Measurements from ENCODE around the gene SCYGR3. TPM values are rescaled to one million over a fixed set of nuclear protein-coding genes. Genes with fewer than 3 reads are reported as not detected.

The SCYGR3 gene
- total RNA-seq, 4 donors from 2014 or later = not detected

DNA sequence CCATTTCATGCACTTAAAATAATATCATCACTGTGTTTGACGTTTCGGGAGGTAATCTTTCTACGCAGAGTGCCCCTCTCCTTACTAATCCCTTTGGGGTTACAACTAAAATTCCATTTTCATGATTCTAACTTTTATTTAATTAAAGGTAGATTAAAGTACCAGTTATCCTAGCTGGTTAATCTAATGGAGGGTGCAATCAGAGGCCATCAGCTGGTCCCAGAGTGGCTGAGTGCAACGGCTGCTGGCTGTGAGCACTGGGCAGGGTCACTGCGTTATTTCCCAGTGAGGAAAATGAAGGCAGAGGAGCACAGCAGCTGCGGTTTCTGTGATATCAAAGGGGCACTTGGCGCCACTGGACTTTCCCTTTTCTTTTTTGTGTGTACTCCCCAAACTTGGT lies 14.8 kb upstream of the SCYGR3 start:
- TF ChIP-seq POLR2A (IDR thresholded peaks at IDR 0.05) (no peak), POLR2AphosphoS5 (IDR thresholded peaks at IDR 0.05) (no peak), EP300 (IDR thresholded peaks at IDR 0.05; ENCODE audit: low read depth) (no peak)
- TF ChIP-seq, protein P1, sequence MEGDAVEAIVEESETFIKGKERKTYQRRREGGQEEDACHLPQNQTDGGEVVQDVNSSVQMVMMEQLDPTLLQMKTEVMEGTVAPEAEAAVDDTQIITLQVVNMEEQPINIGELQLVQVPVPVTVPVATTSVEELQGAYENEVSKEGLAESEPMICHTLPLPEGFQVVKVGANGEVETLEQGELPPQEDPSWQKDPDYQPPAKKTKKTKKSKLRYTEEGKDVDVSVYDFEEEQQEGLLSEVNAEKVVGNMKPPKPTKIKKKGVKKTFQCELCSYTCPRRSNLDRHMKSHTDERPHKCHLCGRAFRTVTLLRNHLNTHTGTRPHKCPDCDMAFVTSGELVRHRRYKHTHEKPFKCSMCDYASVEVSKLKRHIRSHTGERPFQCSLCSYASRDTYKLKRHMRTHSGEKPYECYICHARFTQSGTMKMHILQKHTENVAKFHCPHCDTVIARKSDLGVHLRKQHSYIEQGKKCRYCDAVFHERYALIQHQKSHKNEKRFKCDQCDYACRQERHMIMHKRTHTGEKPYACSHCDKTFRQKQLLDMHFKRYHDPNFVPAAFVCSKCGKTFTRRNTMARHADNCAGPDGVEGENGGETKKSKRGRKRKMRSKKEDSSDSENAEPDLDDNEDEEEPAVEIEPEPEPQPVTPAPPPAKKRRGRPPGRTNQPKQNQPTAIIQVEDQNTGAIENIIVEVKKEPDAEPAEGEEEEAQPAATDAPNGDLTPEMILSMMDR (IDR thresholded peaks at IDR 0.05) = no peak
- WGBS, 2 donors (ENCODE audit: low coverage in 1 of 2) = 78 to 85% methylated on average over 7 of the region's 7 CpGs
- no peak for DNase-seq

DNA sequence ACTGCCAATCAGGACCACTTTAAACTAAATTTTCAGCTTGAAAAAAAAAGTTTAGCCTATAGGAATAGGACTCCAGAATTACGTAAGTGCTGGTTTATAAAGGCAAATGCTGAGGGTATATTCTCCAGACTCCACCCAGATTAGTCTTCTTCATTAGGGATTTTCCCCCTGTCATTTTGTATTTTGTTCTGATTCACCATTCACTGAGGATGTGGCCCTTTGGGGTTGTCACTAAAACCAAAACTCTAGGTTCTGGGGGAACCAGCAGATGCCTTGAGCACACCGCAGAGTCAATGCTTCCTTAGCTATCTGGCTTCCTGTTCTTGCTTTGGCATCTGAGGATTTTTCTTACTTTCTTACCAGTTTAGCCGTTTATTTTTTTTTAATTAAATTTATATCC lies 13.1 kb upstream of the SCYGR3 start:
- intact Hi-C loops (cut with DNase I; ENCODE audit: low total_unique reads) = no loop called here
- H3K27ac ChIP-seq = no peak overlapping the region
- no peaks in the 10 kb centered on the region for H3K27me3 ChIP-seq
- no peak overlapping the region for H3K4me3 ChIP-seq
- DNase-seq = no peak
- no peaks in the 10 kb centered on the region for H3K9me3 ChIP-seq
- TF ChIP-seq EP300 (IDR thresholded peaks at IDR 0.05; ENCODE audit: low read depth) = no peak
- TF ChIP-seq, protein P1 (IDR thresholded peaks at IDR 0.05) = no peak
- no peak for TF ChIP-seq POLR2A (IDR thresholded peaks at IDR 0.05)
- H3K4me1 ChIP-seq = no peaks in the 10 kb centered on the region
- H3K36me3 ChIP-seq = no peaks in the 10 kb centered on the region
- WGBS, 2 donors (ENCODE audit: low coverage in 1 of 2) = 77 to 97% methylated on average over 3 of the region's 3 CpGs
- in situ Hi-C loops (cut with MboI; ENCODE audit: low pct_ligation_motif_present in 1 of 4, low pct_unique_long_range_greater_than_20kb in 1 of 4, low sequenced_read_pairs in 3 of 4) = no loop called here

More for the DNA sequence above, 14.8 kb upstream of the SCYGR3 start:
- in situ Hi-C loops (cut with MboI; ENCODE audit: low pct_ligation_motif_present in 1 of 4, low pct_unique_long_range_greater_than_20kb in 1 of 4, low sequenced_read_pairs in 3 of 4) = no loop called here
- H3K4me1 ChIP-seq = no peaks in the 10 kb centered on the region
- H3K4me3 ChIP-seq = no peak overlapping the region
- no peaks in the 10 kb centered on the region for H3K36me3 ChIP-seq
- no peak overlapping the region for H3K27ac ChIP-seq
- intact Hi-C loops (cut with DNase I; ENCODE audit: low total_unique reads) = no loop called here
- H3K9me3 ChIP-seq = no peaks in the 10 kb centered on the region
- H3K27me3 ChIP-seq = no peaks in the 10 kb centered on the region

DNA sequence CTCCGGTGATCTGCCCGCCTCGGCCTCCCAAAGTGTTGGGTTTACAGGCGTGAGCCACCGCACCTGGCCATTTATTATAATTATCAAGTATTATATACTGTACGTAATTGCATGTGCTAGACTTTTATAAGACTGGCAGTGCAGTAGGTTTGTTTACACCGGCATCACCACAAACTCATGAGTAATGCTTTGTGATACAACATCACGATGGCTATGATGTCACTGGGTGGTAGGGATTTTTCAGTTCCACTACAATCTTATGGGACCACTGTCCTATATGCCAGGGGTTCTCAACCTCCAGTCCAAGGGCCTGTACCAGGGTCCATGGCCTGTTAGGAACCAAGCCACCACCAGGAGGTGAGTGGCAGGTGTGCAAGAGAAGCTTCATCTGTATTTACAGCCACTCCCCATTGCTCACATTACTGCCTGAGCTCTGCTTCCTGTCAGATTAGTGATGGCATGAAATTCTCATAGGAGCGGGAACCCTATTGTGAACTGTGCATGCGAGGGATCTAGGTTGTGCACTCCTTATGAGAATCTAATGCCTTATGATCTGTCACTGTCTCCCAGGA lies 12.0 kb upstream of the SCYGR3 start:
- Histone ChIP-seq H3K27me3 (no peaks in the 10 kb centered on the region), H3K4me1 (no peaks in the 10 kb centered on the region), H3K36me3 (no peaks in the 10 kb centered on the region), H3K9me3 (peaks cover 0 to 3% of the 10 kb centered on the region in 2 donors), H3K27ac (no peak overlapping the region), H3K4me3 (no peak overlapping the region)
- in situ Hi-C loops (cut with MboI; ENCODE audit: low pct_ligation_motif_present in 1 of 4, low pct_unique_long_range_greater_than_20kb in 1 of 4, low sequenced_read_pairs in 3 of 4) = no loop called here
- TF ChIP-seq POLR2AphosphoS5 (IDR thresholded peaks at IDR 0.05) (no peak), POLR2A (IDR thresholded peaks at IDR 0.05) (no peak), EP300 (IDR thresholded peaks at IDR 0.05; ENCODE audit: low read depth) (no peak)
- TF ChIP-seq, protein P1 (IDR thresholded peaks at IDR 0.05) = no peak
- intact Hi-C loops (cut with DNase I; ENCODE audit: low total_unique reads) = no loop called here
- 90 to 95% methylated on average over 3 to 10 of the region's 10 CpGs for WGBS, 2 donors (ENCODE audit: low coverage in 1 of 2)
- DNase-seq = no peak

DNA sequence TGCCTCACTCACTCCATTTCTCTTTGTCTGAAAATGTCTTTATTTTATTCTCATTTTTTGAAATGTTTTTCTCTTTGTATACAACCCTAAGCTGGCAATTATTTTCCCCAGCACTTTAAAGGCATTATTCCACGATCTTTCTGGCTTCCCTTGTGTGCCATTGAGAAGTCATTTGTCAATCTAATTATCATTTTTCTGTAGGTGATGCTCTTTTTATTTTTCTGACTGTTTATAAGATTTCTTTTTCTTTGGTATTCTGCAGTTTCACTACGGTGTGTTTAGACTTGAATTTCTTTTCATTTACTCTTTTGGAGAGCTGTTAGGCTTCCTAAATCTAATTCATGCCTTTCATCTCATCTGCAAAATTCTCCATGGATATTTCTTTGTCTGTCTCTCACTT lies 10.8 kb upstream of the SCYGR3 start:
- H3K27ac ChIP-seq = no peak overlapping the region
- intact Hi-C loops (cut with DNase I; ENCODE audit: low total_unique reads) (no loop called here), in situ Hi-C loops (cut with MboI; ENCODE audit: low pct_ligation_motif_present in 1 of 4, low pct_unique_long_range_greater_than_20kb in 1 of 4, low sequenced_read_pairs in 3 of 4) (no loop called here)
- no peak for DNase-seq
- no peak for TF ChIP-seq EP300 (IDR thresholded peaks at IDR 0.05; ENCODE audit: low read depth)
- peaks cover 0 to 3% of the 10 kb centered on the region in 2 donors for H3K9me3 ChIP-seq
- no peaks in the 10 kb centered on the region for H3K27me3 ChIP-seq
- H3K36me3 ChIP-seq = no peaks in the 10 kb centered on the region
- 69 to 70% methylated on average over 2 of the region's 2 CpGs for WGBS, 2 donors (ENCODE audit: low coverage in 1 of 2)
- H3K4me3 ChIP-seq = no peak overlapping the region
- H3K4me1 ChIP-seq = no peaks in the 10 kb centered on the region

DNA sequence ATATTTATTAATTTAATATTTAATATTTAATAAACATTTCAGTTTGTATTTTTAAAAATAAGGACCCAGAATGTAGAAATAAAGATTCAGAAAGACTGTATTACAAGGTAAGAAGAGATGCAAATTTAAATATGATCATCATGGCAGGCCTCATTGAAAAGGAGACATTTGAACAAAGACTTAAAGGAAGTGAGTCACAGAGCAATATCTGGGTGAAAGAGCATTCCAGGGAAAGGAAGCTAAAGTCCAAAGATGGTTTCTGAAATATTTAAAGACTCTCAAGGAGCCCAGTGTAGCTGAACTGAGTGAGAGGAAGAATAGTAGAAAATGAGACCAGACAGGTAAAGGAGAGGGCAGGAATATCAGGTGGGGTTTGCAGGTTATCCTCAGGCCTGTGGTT lies 8.6 kb upstream of the SCYGR3 start:
- DNase-seq = no peak
- Histone ChIP-seq H3K4me1 (no peaks in the 10 kb centered on the region), H3K27ac (no peak overlapping the region), H3K36me3 (no peaks in the 10 kb centered on the region), H3K4me3 (no peak overlapping the region), H3K9me3 (peaks cover 0 to 3% of the 10 kb centered on the region in 2 donors), H3K27me3 (no peaks in the 10 kb centered on the region)
- in situ Hi-C loops (cut with MboI; ENCODE audit: low pct_ligation_motif_present in 1 of 4, low pct_unique_long_range_greater_than_20kb in 1 of 4, low sequenced_read_pairs in 3 of 4) = no loop called here
- TF ChIP-seq POLR2A (IDR thresholded peaks at IDR 0.05) (no peak), EP300 (IDR thresholded peaks at IDR 0.05; ENCODE audit: low read depth) (no peak), POLR2AphosphoS5 (IDR thresholded peaks at IDR 0.05) (no peak)
- TF ChIP-seq, protein P1 (IDR thresholded peaks at IDR 0.05) = no peak
- intact Hi-C loops (cut with DNase I; ENCODE audit: low total_unique reads) = no loop called here

Measured in transverse colon (tissue), 4 donors.